Activated effector memory CD4-positive, alpha-beta T cell treated with anti-CD3 and anti-CD28 coated beads, Interleukin-2, amount 50 U/mL, for 16 hours (primary cell): ENCODE measurements around the gene PRKRA.
"Not testable (repeated sequence)": the region's sequence is repeated elsewhere in the genome, so short reads cannot be mapped to it uniquely, and the experiment has no call there.

Experiments
- DNase-seq: peaks from one replicate; pipeline ENCODE4 v3.0.0-alpha.2; 2020

Gene PRKRA

GRCh38 chr2:178450774-178451525, at the start of gene PRKRA, which contains the start of gene PJVK:
Gene PRKRA (minus strand): TSS chr2:178451175. CDS start chr2:178451030, 145 bp downstream.
Gene PJVK (plus strand): TSS chr2:178451378. CDS start chr2:178453410, 2,032 bp downstream.
- DNase-seq: peak; percentile 98

- no peak for DNase-seq
These were observed 48.7 kb upstream of the PRKRA start for GRCh38 chr2:178499640-178500039.

GRCh38 chr2:178498137-178498536, 47.2 kb upstream of the PRKRA start:
- DNase-seq: no peak

- DNase-seq: no peak
These were observed 45.1 kb upstream of the PRKRA start for GRCh38 chr2:178496049-178496448.

- DNase-seq: no peak
These were observed 40.6 kb upstream of the PRKRA start for GRCh38 chr2:178491612-178492011.

GRCh38 chr2:178485356-178485755, 34.4 kb upstream of the PRKRA start:
- no peak for DNase-seq

GRCh38 chr2:178484245-178485041, 33.5 kb upstream of the PRKRA start:
- no peak for DNase-seq

- DNase-seq: no peak
These were observed 31.5 kb upstream of the PRKRA start for GRCh38 chr2:178482437-178482836.

- peak; percentile 92 for DNase-seq
These were observed 29.5 kb upstream of the PRKRA start, which contains the start of gene PLEKHA3 for GRCh38 chr2:178480227-178481181. Gene PLEKHA3 (plus strand): TSS chr2:178480457. CDS start chr2:178480870, 413 bp downstream.

- no peak for DNase-seq
These were observed 28.8 kb upstream of the PRKRA start for GRCh38 chr2:178479758-178480226.

- no peak for DNase-seq
These were observed 28.3 kb upstream of the PRKRA start for GRCh38 chr2:178479275-178479616.

GRCh38 chr2:178478439-178479274, 27.7 kb upstream of the PRKRA start, which contains the start of gene FKBP7:
Gene FKBP7 (minus strand): TSS chr2:178478600. CDS start chr2:178478499, 101 bp downstream.
- peak; percentile 94 for DNase-seq

GRCh38 chr2:178478130-178478438, 27.1 kb upstream of the PRKRA start:
- DNase-seq: no peak

GRCh38 chr2:178477443-178478129, 26.6 kb upstream of the PRKRA start:
- no peak for DNase-seq

- no peak for DNase-seq
These were observed 25.5 kb upstream of the PRKRA start for GRCh38 chr2:178476477-178476876.

GRCh38 chr2:178474560-178474959, 23.6 kb upstream of the PRKRA start:
- DNase-seq: no peak

- DNase-seq: no peak
These were observed 23.0 kb upstream of the PRKRA start for GRCh38 chr2:178473931-178474330.

GRCh38 chr2:178473373-178473772, 22.4 kb upstream of the PRKRA start:
- DNase-seq: no peak

- not testable (repeated sequence) for DNase-seq
These were observed 20.3 kb upstream of the PRKRA start for GRCh38 chr2:178471313-178471712.

- DNase-seq: no peak
These were observed 18.4 kb upstream of the PRKRA start for GRCh38 chr2:178469219-178469849.
